OCI-LY7 (cell line): ENCODE measurements around the gene PPM1J. TPM values are rescaled to one million over a fixed set of nuclear protein-coding genes. Genes with fewer than 3 reads are reported as not detected.

Experiments
- BruUV-seq: library from RNA; stranded (reverse); fragments of 400-500 nt; replicated peaks from 2 replicates; lab custom pipeline; 2021; lab: Mats Ljungman, UMichigan
- CTCF ChIA-PET: fragments of 300-600 bp; sonication (Branson Sonifier 250); formaldehyde crosslinking; loops from one replicate; lab custom pipeline; 2022; ENCODE audit warnings: antibody characterized with exemption; ENCODE audit not compliant: unreplicated experiment; lab: Charles Lee
- POLR2A ChIA-PET: fragments of 300-600 bp; sonication (Branson Sonifier 250); formaldehyde crosslinking; loops from one replicate; lab custom pipeline; 2022; ENCODE audit warnings: antibody characterized with exemption; lab: Charles Lee
- DNase-seq: peaks from one replicate; pipeline ENCODE4 v3.0.0-alpha.2; 2015; ENCODE audit warnings: low spot score
- H2AFZ ChIP-seq: fragments of 200-600 bp; sonication (generic), shearing (Covaris generic); 2 replicates; pipeline ENCODE4 v1.6.1; 2014; ENCODE audit warnings: mild to moderate bottlenecking, antibody characterized with exemption, low read length, moderate library complexity
- H3K27ac ChIP-seq: fragments of 200-600 bp; sonication (generic); 2 replicates; pipeline ENCODE4 v1.5.1; 2014; ENCODE audit warnings: mixed run types, low read depth, mild to moderate bottlenecking, moderate library complexity, low read length, inconsistent platforms; ENCODE audit not compliant: poor library complexity, severe bottlenecking
- H3K36me3 ChIP-seq: fragments of 200-600 bp; sonication (generic); 2 replicates; pipeline ENCODE4 v1.6.1; 2014; ENCODE audit warnings: mild to moderate bottlenecking, antibody characterized with exemption, low read length, moderate library complexity, mixed read lengths; ENCODE audit not compliant: insufficient read depth
- H3K4me1 ChIP-seq: fragments of 200-600 bp; sonication (generic); 2 replicates; pipeline ENCODE4 v1.5.1; 2014; ENCODE audit warnings: mild to moderate bottlenecking, low read length; ENCODE audit not compliant: insufficient read depth, poor library complexity, severe bottlenecking
- H3K4me2 ChIP-seq: fragments of 200-600 bp; sonication (generic); 2 replicates; pipeline ENCODE4 v1.6.1; 2014; ENCODE audit warnings: mild to moderate bottlenecking, low read length
- H3K4me3 ChIP-seq: fragments of 200-600 bp; sonication (generic); 2 replicates; pipeline ENCODE4 v1.5.1; 2014; ENCODE audit warnings: mild to moderate bottlenecking, low read depth, low read length; ENCODE audit not compliant: poor library complexity, severe bottlenecking
- H3K79me2 ChIP-seq: fragments of 200-600 bp; sonication (generic); 2 replicates; pipeline ENCODE4 v1.6.1; 2016; ENCODE audit warnings: low read depth, mild to moderate bottlenecking, low read length, moderate library complexity, mixed read lengths; ENCODE audit not compliant: insufficient read depth
- H3K9me2 ChIP-seq: fragments of 200-600 bp; sonication (generic); 2 replicates; pipeline ENCODE4 v1.6.1; 2016; ENCODE audit warnings: mild to moderate bottlenecking, low read length, mixed read lengths; ENCODE audit not compliant: insufficient read depth
- H3K9me3 ChIP-seq: fragments of 200-600 bp; sonication (generic); 2 replicates; pipeline ENCODE4 v1.6.1; 2014; ENCODE audit warnings: mild to moderate bottlenecking, mixed run types, low read length, mixed read lengths
- H4K20me1 ChIP-seq: fragments of 200-600 bp; sonication (generic); 2 replicates; pipeline ENCODE4 v1.6.1; 2014; ENCODE audit warnings: mild to moderate bottlenecking, antibody characterized with exemption, low read length, moderate library complexity, mixed read lengths; ENCODE audit not compliant: insufficient read depth
- EZH2phosphoT487 ChIP-seq: fragments of 200-600 bp; sonication (generic); IDR thresholded peaks from 2 replicates; pipeline ENCODE4 v1.6.1; 2018; ENCODE audit warnings: low read depth, borderline replicate concordance, mild to moderate bottlenecking, mixed run types, antibody characterized with exemption, low read length, moderate library complexity, mixed read lengths
- intact Hi-C: fragments of 100-400 bp; cut with micrococcal nuclease; formaldehyde crosslinking; loops from one replicate; pipeline ENCODE4 v1.10.0; 2022; ENCODE audit not compliant: unreplicated experiment
- total RNA-seq, 2 experiments: library from RNA; depleted of rRNA in 1 of 2; stranded (reverse); fragments of >200 nt in 1 of 2; shearing (Covaris generic) in 1 of 2; gene quantifications; 2 replicates each; pipeline ENCODE4 v1.2.3, GENCODE V29; 2014 to 2022
- TF ChIP-seq, protein P1 (sequence below): fragments of 200-600 bp; sonication (generic); conservative IDR thresholded peaks from 2 replicates; pipeline ENCODE4 v1.5.1; 2014; ENCODE audit warnings: mild to moderate bottlenecking, antibody characterized with exemption, low read length, moderate library complexity, mixed read lengths

PPM1J gene
- total RNA-seq, 2 experiments from 2014 or later, result 1.5 to 4.2 TPM

DNA sequence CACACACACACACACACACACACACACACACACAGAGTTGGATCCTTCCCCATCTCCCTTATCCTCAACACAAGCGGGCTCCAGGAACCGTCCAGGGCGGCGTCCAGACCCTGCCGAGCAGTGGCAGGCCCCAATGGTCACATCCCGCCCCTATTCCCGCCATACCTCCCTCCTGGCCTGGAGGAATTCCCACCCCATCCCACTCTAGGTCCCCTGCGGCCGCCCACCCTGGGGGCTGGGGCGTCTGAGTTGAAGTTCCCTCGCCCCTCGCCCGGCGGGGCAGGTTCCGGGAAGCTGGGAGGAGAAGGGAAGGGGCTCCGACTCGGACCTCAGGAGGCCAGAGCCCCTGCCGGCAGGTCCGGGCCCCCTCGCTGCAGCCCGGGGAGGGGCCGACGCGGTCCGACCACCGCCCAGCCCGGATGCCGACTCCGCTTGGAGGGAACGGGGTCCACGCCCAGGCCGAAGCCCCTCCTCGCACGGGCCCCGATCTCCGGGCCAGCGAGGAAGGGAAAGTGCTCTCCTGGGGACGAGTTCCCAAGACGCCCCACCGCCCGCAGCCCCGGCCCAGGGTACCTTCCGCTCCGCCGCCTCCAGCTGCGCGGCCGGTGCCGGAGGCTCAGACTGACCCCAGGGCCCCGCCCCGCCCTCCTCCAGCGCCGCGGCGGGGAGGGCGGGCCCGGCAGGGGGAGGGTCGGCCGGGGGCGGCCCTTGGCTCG lies 8.5 kb downstream of the PPM1J start, which contains the start of gene RHOC:
Gene RHOC, minus strand, starts transcription at position 623 of the 716 bp plus-strand sequence. CDS start 3,328 bp downstream, outside the sequence.
- Histone ChIP-seq H3K9me2 (no peaks in the 10 kb centered on the region), H3K79me2 (no peaks in the 10 kb centered on the region), H3K36me3 (no peaks in the 10 kb centered on the region), H3K9me3 (no peaks in the 10 kb centered on the region), H3K4me1 (peaks cover 35% of the 10 kb centered on the region), H4K20me1 (no peaks in the 10 kb centered on the region), H3K4me2 (peak within 1 kb of the TSS; percentile 82), H3K4me3 (peak within 1 kb of the TSS; percentile 66), H2AFZ (peak within 1 kb of the TSS; percentile 43; the same call in 1 of the 2 replicates), H3K27ac (no peak within 1 kb of the TSS)
- no peak for TF ChIP-seq EZH2phosphoT487
- TF ChIP-seq, protein P1, sequence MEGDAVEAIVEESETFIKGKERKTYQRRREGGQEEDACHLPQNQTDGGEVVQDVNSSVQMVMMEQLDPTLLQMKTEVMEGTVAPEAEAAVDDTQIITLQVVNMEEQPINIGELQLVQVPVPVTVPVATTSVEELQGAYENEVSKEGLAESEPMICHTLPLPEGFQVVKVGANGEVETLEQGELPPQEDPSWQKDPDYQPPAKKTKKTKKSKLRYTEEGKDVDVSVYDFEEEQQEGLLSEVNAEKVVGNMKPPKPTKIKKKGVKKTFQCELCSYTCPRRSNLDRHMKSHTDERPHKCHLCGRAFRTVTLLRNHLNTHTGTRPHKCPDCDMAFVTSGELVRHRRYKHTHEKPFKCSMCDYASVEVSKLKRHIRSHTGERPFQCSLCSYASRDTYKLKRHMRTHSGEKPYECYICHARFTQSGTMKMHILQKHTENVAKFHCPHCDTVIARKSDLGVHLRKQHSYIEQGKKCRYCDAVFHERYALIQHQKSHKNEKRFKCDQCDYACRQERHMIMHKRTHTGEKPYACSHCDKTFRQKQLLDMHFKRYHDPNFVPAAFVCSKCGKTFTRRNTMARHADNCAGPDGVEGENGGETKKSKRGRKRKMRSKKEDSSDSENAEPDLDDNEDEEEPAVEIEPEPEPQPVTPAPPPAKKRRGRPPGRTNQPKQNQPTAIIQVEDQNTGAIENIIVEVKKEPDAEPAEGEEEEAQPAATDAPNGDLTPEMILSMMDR, result no peak
- ChIA-PET POLR2A (no interaction called here), CTCF (no interaction called here)
- peak; percentile 69 for DNase-seq
- intact Hi-C loops, result loop anchor here (2.0 kb wide), 1 partner anchor 316 kb away; no protein-coding TSS in a partner anchor
- BruUV-seq, result no TSS peak

DNA sequence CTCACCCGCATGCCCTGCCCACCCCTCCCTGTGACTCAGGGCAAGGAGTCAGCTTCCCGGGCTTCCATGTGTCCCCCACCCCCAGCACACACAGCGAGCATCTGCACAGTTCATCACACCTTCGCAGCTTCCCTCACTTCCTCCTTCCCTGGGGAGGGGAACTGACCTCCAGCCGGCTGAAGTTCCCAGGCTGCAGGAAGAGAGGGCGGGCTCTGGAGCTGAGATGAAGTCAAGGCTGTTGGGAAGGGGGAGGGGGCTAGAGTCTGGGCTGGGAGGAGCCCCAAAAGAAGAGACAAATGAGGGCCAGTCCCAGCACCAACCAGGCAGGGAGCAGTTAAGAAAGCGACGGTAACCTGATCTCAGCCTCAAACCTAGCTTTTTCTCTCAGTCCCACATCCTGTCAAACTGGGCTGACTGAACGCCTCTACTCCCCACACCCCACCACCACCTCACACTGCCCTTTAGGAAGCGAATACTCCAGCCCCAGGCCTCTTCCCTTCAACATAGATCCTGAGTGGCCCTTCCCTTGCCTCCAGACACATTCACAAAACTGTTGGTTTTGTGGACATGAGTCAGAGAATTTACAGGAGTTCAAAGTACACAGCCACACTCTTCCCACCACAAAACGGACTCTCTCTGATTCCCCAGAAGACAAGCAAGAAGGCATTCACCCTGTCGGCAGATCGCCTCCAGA lies 10.1 kb downstream of the PPM1J start:
- DNase-seq, result peak; percentile 80
- H2AFZ ChIP-seq, result peak overlapping the region; percentile 51
- no peak for TF ChIP-seq EZH2phosphoT487
- TF ChIP-seq, protein P1, result no peak
- peak overlapping the region; percentile 61 for H3K4me3 ChIP-seq
- H3K9me2 ChIP-seq, result no peaks in the 10 kb centered on the region
- BruUV-seq, result no TSS peak
- peak overlapping the region; percentile 76 for H3K4me2 ChIP-seq
- H3K9me3 ChIP-seq, result no peaks in the 10 kb centered on the region
- CTCF ChIA-PET, result interaction anchor here (1.2 to 1.5 kb wide), 2 partner anchors 10 to 33 kb away, joined by 5 read pairs; partner anchors contain the start of gene PPM1J
- peak overlapping the region; percentile 51 for H3K27ac ChIP-seq
- intact Hi-C loops, result loop anchor here (2.0 kb wide), 1 partner anchor 238 kb away; no protein-coding TSS in a partner anchor
- H4K20me1 ChIP-seq, result no peaks in the 10 kb centered on the region
- POLR2A ChIA-PET, result interaction anchor here (0.5 to 1.6 kb wide), 5 partner anchors 30 to 1577 kb away, joined by 3 to 9 read pairs (median 4); partner anchors contain the start of gene ST7L
- no peaks in the 10 kb centered on the region for H3K36me3 ChIP-seq
- H3K4me1 ChIP-seq, result peaks cover 50% of the 10 kb centered on the region
- no peaks in the 10 kb centered on the region for H3K79me2 ChIP-seq
